CD4-positive, alpha-beta T cell treated with Interferon gamma for 1 hour (primary cell): ENCODE measurements around the gene IWS1.
"Not testable (repeated sequence)": the region's sequence is repeated elsewhere in the genome, so short reads cannot be mapped to it uniquely, and the experiment has no call there.

Source experiments
- DNase-seq: peaks from one replicate; pipeline ENCODE4 v3.0.0-alpha.2; 2020

The IWS1 gene

GRCh38 chr2:127527001-127527804, 914 bp upstream of the IWS1 start:
- DNase-seq = no peak

- no peak for DNase-seq
Observed at GRCh38 chr2:127525691-127526131, 578 bp downstream of the IWS1 start.

GRCh38 chr2:127524198-127524834, 2.0 kb downstream of the IWS1 start:
- DNase-seq = not testable (repeated sequence)

DNA sequence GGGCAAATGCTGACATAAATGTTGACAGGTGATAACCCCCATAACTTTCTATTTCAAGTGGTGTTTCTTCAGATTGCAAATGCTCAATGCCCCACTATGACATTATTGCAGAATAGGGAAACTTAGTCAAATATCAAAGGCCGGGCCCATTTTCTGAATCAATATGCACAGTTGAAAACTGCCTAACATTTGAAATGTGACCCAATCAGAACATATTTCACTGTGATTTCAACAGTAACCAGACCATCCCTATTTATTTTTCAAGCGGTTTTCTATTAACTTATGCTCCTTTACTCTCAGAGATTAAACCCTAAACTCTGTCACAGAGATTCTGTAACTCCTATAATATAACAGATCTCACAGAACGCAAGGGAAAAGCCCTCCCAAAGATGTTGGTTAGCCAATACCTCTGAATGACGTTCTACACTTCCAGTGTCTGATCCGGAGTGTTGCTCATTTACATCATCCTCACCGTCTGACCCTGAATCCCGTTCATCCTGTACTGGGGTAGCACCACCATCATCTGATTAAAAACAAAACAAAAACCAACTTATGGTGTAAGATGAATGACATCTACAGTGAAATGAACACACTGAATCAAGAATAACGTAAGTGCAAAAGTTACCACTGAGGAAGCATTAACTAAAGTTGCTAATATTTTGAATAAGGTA, 2.9 kb downstream of the IWS1 start:
- DNase-seq = no peak

- DNase-seq = no peak
Observed at GRCh38 chr2:127520424-127520823, 5.9 kb downstream of the IWS1 start.

- DNase-seq = no peak
Observed at GRCh38 chr2:127517465-127517864, 8.8 kb downstream of the IWS1 start.

GRCh38 chr2:127516041-127516762, 10.1 kb downstream of the IWS1 start:
- DNase-seq = no peak

DNA sequence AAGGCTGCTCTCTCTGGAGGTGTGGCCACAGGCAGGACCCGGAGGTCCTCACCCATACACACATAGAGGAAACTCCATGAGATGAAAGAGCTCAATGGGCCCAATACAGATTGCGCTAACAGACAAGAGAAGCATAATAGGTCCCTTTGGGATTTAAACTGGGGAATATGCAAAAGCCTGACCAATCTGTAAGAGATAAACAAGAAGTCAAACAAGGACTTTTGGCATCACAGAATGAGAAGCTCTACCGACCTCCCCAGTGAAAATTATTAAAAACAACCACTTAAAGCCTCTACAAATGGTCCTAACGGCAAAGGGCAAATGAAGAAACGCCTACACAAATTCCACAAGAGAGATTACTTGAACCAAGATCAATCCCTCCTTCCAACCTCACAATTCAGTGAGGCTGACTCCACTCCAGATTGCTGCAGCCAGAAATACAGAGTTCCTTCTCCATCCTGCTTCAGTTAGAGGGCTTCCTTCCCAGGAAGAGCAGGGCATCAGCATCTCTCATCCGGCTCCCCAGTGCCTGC, 10.8 kb downstream of the IWS1 start:
- DNase-seq = no peak

DNA sequence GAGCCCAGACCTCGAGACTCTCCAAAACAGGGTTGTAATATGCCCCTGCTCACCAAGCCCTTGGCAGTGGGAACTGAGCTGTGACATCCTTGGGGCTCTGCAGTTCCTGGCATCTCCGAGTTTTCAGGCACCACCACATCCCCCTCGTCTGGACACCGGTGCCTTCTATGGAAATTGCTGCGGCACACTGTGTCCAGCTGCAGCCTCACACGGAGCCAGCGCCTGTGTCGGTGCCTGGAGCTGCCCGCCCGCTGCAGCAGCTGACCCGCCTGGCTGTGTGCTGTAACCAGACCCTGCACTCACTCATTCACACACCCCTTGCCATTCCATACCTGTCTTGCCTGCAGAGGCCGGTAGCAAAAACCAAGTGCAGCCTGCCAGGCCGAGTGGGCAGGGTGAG, 11.8 kb downstream of the IWS1 start:
- no peak for DNase-seq

GRCh38 chr2:127514076-127514475, 12.2 kb downstream of the IWS1 start:
- no peak for DNase-seq

DNA sequence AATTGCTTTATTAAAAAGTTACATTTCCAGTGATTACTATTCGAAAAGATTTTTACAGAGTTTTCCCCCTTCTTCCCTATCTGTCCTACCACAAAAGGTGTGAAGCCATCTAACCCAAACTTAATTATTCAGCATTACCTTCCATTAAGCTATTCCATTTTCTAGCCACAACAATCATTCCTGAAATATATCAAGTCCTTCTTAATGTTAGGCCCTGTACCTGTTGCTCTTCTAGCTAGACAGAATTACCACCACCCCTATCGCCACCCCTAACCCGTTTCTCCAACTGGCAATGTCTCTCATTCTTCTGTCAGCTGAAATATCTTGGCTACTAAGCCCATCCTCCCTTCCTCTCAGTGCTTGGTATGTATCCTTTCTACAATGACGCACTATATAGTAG, 13.9 kb downstream of the IWS1 start:
- DNase-seq = no peak

- DNase-seq = no peak
Observed at GRCh38 chr2:127511917-127512316, 14.4 kb downstream of the IWS1 start.

DNA sequence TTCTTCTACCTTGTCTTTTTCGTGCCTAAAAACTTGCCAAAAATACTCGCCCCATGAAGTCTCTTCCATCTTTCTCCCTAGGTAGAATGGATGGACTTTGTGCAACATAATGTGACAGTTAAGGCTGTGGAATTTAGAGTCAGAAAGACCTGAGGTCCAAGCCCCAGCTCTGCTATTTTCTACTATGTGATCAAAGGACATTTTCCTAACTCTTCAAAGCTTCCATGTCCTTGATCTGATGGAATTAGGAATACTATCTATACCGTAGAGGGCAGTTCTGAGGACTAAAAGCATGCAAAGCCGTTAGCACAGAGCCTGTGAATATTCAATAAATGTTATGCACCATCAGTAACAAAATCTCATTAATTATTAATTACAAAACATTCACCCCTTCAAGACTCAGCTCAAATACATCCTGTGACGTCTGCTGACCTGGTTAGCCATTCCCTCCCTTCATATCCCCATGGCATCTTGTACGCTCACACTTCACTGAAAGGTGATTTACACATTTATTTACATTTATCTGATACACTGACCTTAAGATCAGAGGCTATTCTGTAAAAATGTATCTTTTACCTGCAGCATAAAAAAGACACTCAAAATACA, 15.1 kb downstream of the IWS1 start:
- DNase-seq = no peak

GRCh38 chr2:127510073-127510472, 16.2 kb downstream of the IWS1 start:
- DNase-seq = no peak

GRCh38 chr2:127508631-127509034, 17.7 kb downstream of the IWS1 start:
- no peak for DNase-seq

- no peak for DNase-seq
Observed at GRCh38 chr2:127508023-127508630, 18.2 kb downstream of the IWS1 start.

GRCh38 chr2:127506510-127506909, 19.8 kb downstream of the IWS1 start:
- DNase-seq = no peak

DNA sequence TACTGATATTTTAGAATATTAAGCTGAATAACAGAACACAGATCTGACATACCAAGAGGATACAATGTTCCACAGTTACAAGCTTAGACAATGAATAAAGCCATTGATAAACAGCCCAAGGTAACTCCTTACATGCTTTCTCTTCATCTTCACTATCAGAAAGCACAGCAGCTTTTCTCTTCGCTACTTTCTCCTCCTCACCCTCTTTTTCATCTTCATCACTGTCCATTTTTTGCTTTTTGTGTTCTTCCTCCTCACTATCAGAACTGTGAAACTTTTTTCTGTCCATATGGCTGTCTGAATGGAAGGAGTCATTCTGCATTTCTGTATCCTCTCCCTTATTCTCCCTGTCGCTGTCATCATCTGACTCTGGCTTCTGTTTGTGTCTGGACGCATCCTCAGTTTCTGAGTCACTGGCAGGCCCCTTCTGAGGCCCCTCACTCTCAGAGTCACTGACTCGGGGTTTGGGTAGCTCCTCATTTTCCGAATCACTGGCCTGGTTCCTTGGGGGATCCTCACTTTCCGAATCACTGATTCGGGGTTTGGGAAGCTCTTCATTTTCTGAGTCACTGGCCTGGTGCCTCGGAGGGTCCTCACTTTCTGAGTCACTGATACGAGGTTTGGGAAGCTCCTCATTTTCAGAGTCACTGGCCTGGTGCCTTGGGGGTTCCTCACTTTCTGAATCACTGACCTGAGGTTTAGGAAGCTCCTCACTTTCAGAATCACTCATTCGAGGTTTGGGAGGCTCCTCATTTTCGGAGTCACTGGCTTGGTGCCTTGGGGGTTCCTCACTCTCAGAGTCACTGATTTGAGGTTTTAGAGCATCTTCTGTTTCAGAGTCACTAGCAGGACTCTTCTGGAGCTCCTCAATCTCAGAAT, 21.5 kb downstream of the IWS1 start:
- DNase-seq = no peak

DNA sequence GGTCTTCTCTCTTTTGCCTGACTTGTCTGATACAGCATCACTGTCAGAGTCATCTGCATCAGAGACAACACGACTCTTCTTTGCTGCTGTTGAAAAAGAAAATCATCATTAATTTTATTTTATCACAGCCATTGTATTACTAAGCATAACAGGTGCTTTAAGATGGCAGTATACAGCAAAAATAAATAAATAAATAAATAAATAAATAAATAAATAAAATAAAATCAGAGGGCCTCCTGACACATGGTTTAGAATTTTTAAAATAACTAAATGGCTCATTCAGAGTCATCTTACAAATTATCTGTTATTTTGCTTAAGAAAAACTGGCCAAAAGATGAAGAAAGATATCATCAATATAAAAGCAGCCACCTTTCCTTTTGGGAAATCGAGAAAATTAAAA, 22.8 kb downstream of the IWS1 start:
- DNase-seq = no peak

- no peak for DNase-seq
Observed at GRCh38 chr2:127498386-127498785, 27.9 kb downstream of the IWS1 start.

DNA sequence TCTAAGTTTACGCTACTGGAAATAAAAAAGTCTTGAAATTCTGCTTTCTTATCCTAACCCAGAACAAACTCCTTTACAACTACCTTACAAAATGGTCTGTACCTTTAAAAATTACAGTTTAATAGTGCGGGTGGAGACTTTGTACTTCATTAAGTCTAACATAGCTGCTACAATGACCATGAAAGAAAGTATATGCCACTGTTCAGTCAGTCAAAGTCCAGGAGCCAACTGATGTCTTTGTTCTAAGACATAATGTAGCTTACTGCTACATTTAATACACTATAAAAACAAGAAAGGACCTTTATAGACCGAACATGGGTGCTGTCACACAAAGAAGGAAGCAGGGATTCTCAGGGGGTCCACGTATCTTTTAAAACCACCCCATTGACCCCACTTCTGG, 36.0 kb downstream of the IWS1 start:
- no peak for DNase-seq
